T-cell (primary cell): ENCODE results near the gene HAGHL. TPM values are rescaled to one million over a fixed set of nuclear protein-coding genes. Genes with fewer than 3 reads are reported as not detected.

Experiments
- ATAC-seq, 4 experiments: fragments of 200-7000 bp in 3 of 4; fragments of 150-1000 bp in 1 of 4; cut with Tn5 transposase; replicated peaks in 1 of 4; 1 replicate in 3 of 4; 2 replicates in 1 of 4; pipeline ENCODE4 v1.10.0; 2021; ENCODE audit warnings: moderate library complexity in 3 of 4, mild to moderate bottlenecking in 2 of 4, moderate number of reproducible peaks in 1 of 4
- CTCF ChIA-PET, 2 donors: fragments of 300-600 bp; sonication (Branson Sonifier 250); formaldehyde crosslinking; loops; one replicate each; lab custom pipeline; 2022; ENCODE audit warnings: antibody characterized with exemption in 2 of 2; lab: Charles Lee
- POLR2A ChIA-PET, 2 donors: fragments of 300-600 bp; sonication (Branson Sonifier 250); formaldehyde crosslinking; loops; one replicate each; lab custom pipeline; 2022; ENCODE audit warnings: antibody characterized with exemption in 2 of 2; lab: Charles Lee
- DNase-seq, 35 experiments: peaks; one replicate each; pipeline versions ENCODE4 v3.0.0 to v3.0.0-alpha.2; 2013 to 2023
- H3K27ac ChIP-seq: one replicate; pipeline ENCODE4 v1.5.1; 2013; ENCODE audit warnings: low read length
- H3K27me3 ChIP-seq, 2 experiments: replicated peaks in 1 of 2; 1 replicate in 1 of 2; 2 replicates in 1 of 2; pipeline versions ENCODE4 v1.6.1 to v1.7.0; 2013; ENCODE audit warnings: low read length in 1 of 2, mixed read lengths in 1 of 2; ENCODE audit not compliant: control insufficient read depth in 2 of 2, insufficient read depth in 2 of 2; ENCODE audit errors: extremely low read depth in 1 of 2
- H3K36me3 ChIP-seq, 2 donors: 1 replicate in 1 of 2; 2 replicates in 1 of 2; pipeline versions ENCODE4 v1.6.1 to v1.7.0; 2013; ENCODE audit warnings: low read length in 1 of 2; ENCODE audit not compliant: control insufficient read depth in 2 of 2, insufficient read depth in 1 of 2; ENCODE audit errors: extremely low read depth in 1 of 2
- H3K4me1 ChIP-seq, 2 experiments: 1 replicate in 1 of 2; 2 replicates in 1 of 2; pipeline versions ENCODE4 v1.6.1 to v1.7.0; 2013; ENCODE audit warnings: low read length in 2 of 2, mixed read lengths in 1 of 2; ENCODE audit not compliant: insufficient read depth in 2 of 2, control insufficient read depth in 1 of 2; ENCODE audit errors: extremely low read depth in 1 of 2
- H3K4me3 ChIP-seq, 2 donors: 1 replicate in 1 of 2; 2 replicates in 1 of 2; pipeline versions ENCODE4 v1.5.1 to v1.7.0; 2013; ENCODE audit warnings: mild to moderate bottlenecking in 2 of 2, low read length in 1 of 2, moderate library complexity in 1 of 2; ENCODE audit not compliant: control insufficient read depth in 1 of 2; ENCODE audit errors: extremely low read depth in 1 of 2
- H3K9me3 ChIP-seq: 2 replicates; pipeline ENCODE4 v1.7.0; 2013
- H3K27ac Mint-ChIP-seq, 2 donors: one replicate each; pipeline ENCODE4 v1.8.0; 2020 to 2021; ENCODE audit warnings: mild to moderate bottlenecking in 2 of 2, mixed read lengths in 2 of 2
- H3K27me3 Mint-ChIP-seq, 2 donors: one replicate each; pipeline ENCODE4 v1.8.0; 2021 to 2022; ENCODE audit warnings: mixed read lengths in 2 of 2
- H3K36me3 Mint-ChIP-seq: one replicate; pipeline ENCODE4 v1.8.0; 2021; ENCODE audit warnings: mixed read lengths
- H3K4me1 Mint-ChIP-seq, 3 donors: one replicate each; pipeline ENCODE4 v1.8.0; 2020 to 2022; ENCODE audit warnings: mixed read lengths in 3 of 3, mild to moderate bottlenecking in 1 of 3
- H3K4me3 Mint-ChIP-seq, 3 donors: one replicate each; pipeline ENCODE4 v1.8.0; 2020 to 2022; ENCODE audit warnings: mild to moderate bottlenecking in 3 of 3, mixed read lengths in 3 of 3, moderate library complexity in 3 of 3
- H3K9me3 Mint-ChIP-seq, 3 donors: one replicate each; pipeline ENCODE4 v1.8.0; 2020 to 2022; ENCODE audit warnings: mixed read lengths in 3 of 3
- WGBS: methylation state at CpG from one replicate; pipeline ENCODE4 v1.1.5; 2013; ENCODE audit warnings: missing lambda C conversion rate; ENCODE audit not compliant: insufficient coverage; 5-methylcytosine and 5-hydroxymethylcytosine counted together
- total RNA-seq, 35 experiments: library from RNA in 6 of 35; stranded (reverse) in 6 of 35; fragments of 120-200 nt in 1 of 35; gene quantifications; one replicate each; pipeline versions ENCODE4 v1.2.1 to v1.2.4 and lab custom pipeline; 2013 to 2026

Gene HAGHL
- total RNA-seq, 5 donors from 2014 or later (not counting 1 experiment from before 2014, with no cell fraction given) = 9.9 to 50.1 (median 31.6) TPM

- H3K4me3 Mint-ChIP-seq = no peak within 1 kb of the TSS
- Histone ChIP-seq H3K27me3 (peaks cover 0 to 35% of the 10 kb centered on the region in 2 experiments), H3K4me3 (no peak within 1 kb of the TSS), H3K9me3 (no peaks in the 10 kb centered on the region), H3K27ac (no peak within 1 kb of the TSS), H3K4me1 (no peaks in the 10 kb centered on the region), H3K36me3 (no peaks in the 10 kb centered on the region)
- DNase-seq (no peak), ATAC-seq (no peak)
- H3K9me3 Mint-ChIP-seq = peaks cover 0 to 3% (median 0%) of the 10 kb centered on the region in 3 donors
- peaks cover 0 to 6% (median 0%) of the 10 kb centered on the region in 3 donors for H3K4me1 Mint-ChIP-seq
- H3K27me3 Mint-ChIP-seq = peaks cover 8 to 10% of the 10 kb centered on the region in 2 donors
- no peaks in the 10 kb centered on the region for H3K36me3 Mint-ChIP-seq
- 83% methylated on average over 36 of the region's 37 CpGs for WGBS
- no peak within 1 kb of the TSS for H3K27ac Mint-ChIP-seq
- ChIA-PET POLR2A (no interaction called here), CTCF (no interaction called here)
These were observed 33.8 kb downstream of the HAGHL start, which contains the start of gene MSLN for GRCh38 chr16:760545-761343. MSLN (plus strand) TSS chr16:760734; CDS start chr16:762681, 1,947 bp downstream.

GRCh38 chr16:761625-762513 lies 35.0 kb downstream of the HAGHL start:
- Mint-ChIP-seq H3K4me3 (no peak overlapping the region), H3K9me3 (no peaks in the 10 kb centered on the region), H3K4me1 (peaks cover 0 to 6% (median 0%) of the 10 kb centered on the region in 3 donors), H3K27me3 (peaks cover 4 to 5% of the 10 kb centered on the region in 2 donors), H3K27ac (no peak overlapping the region), H3K36me3 (no peaks in the 10 kb centered on the region)
- no peak for ATAC-seq
- Histone ChIP-seq H3K4me1 (no peaks in the 10 kb centered on the region), H3K36me3 (no peaks in the 10 kb centered on the region), H3K9me3 (no peaks in the 10 kb centered on the region), H3K4me3 (no peak overlapping the region), H3K27me3 (peaks cover 0 to 37% of the 10 kb centered on the region in 2 experiments), H3K27ac (no peak overlapping the region)
- POLR2A ChIA-PET = no interaction called here
- 81% methylated on average over 14 of the region's 22 CpGs for WGBS
- DNase-seq = no peak
- CTCF ChIA-PET = no interaction called here

GRCh38 chr16:762595-763268 lies 35.8 kb downstream of the HAGHL start:
- peaks cover 0 to 35% of the 10 kb centered on the region in 2 experiments for H3K27me3 ChIP-seq
- ATAC-seq = no peak
- Mint-ChIP-seq H3K27me3 (peaks cover 2% of the 10 kb centered on the region in 2 donors), H3K4me3 (no peak overlapping the region), H3K4me1 (peaks cover 0 to 3% (median 0%) of the 10 kb centered on the region in 3 donors), H3K27ac (no peak overlapping the region), H3K9me3 (no peaks in the 10 kb centered on the region), H3K36me3 (no peaks in the 10 kb centered on the region)
- no peaks in the 10 kb centered on the region for H3K9me3 ChIP-seq
- POLR2A ChIA-PET = no interaction called here
- no peaks in the 10 kb centered on the region for H3K36me3 ChIP-seq
- H3K4me3 ChIP-seq = no peak overlapping the region
- no peak overlapping the region for H3K27ac ChIP-seq
- WGBS = 85% methylated on average over 14 of the region's 17 CpGs
- CTCF ChIA-PET = no interaction called here
- no peaks in the 10 kb centered on the region for H3K4me1 ChIP-seq
- DNase-seq = no peak

- Histone ChIP-seq H3K4me1 (no peaks in the 10 kb centered on the region), H3K27ac (no peak overlapping the region), H3K4me3 (no peak overlapping the region), H3K36me3 (no peaks in the 10 kb centered on the region), H3K27me3 (peaks cover 0 to 41% of the 10 kb centered on the region in 2 experiments), H3K9me3 (no peaks in the 10 kb centered on the region)
- H3K27me3 Mint-ChIP-seq = peaks cover 0 to 2% of the 10 kb centered on the region in 2 donors
- no peaks in the 10 kb centered on the region for H3K9me3 Mint-ChIP-seq
- H3K4me1 Mint-ChIP-seq = no peaks in the 10 kb centered on the region
- no peaks in the 10 kb centered on the region for H3K36me3 Mint-ChIP-seq
- POLR2A ChIA-PET = no interaction called here
- no peak overlapping the region for H3K27ac Mint-ChIP-seq
- CTCF ChIA-PET = no interaction called here
- 89% methylated on average over 17 of the region's 21 CpGs for WGBS
- H3K4me3 Mint-ChIP-seq = no peak overlapping the region
- no peak for ATAC-seq
- DNase-seq = no peak
These were observed 36.7 kb downstream of the HAGHL start for GRCh38 chr16:763369-764183.

- H3K36me3 ChIP-seq = no peaks in the 10 kb centered on the region
- H3K27me3 ChIP-seq = peaks cover 0 to 44% of the 10 kb centered on the region in 2 experiments
- ChIA-PET POLR2A (no interaction called here), CTCF (no interaction called here)
- no peaks in the 10 kb centered on the region for H3K36me3 Mint-ChIP-seq
- H3K4me1 Mint-ChIP-seq = no peaks in the 10 kb centered on the region
- H3K4me1 ChIP-seq = no peaks in the 10 kb centered on the region
- DNase-seq (no peak), ATAC-seq (no peak)
- no peaks in the 10 kb centered on the region for H3K9me3 Mint-ChIP-seq
- no peak overlapping the region for H3K27ac Mint-ChIP-seq
- no peak overlapping the region for H3K4me3 Mint-ChIP-seq
- WGBS = 82% methylated on average over 17 of the region's 20 CpGs
- H3K27ac ChIP-seq = no peak overlapping the region
- no peaks in the 10 kb centered on the region for H3K9me3 ChIP-seq
- H3K4me3 ChIP-seq = no peak overlapping the region
- peaks cover 0 to 2% of the 10 kb centered on the region in 2 donors for H3K27me3 Mint-ChIP-seq
These were observed 37.4 kb downstream of the HAGHL start for GRCh38 chr16:764184-764750.
